Gastroesophageal sphincter (tissue), 3 donors: ENCODE data around the gene GALNT5.

Experiments
- CTCF ChIP-seq, 4 experiments: fragments of 200-600 bp in 2 of 4; fragments of 450-650 bp in 2 of 4; sonication (generic) in 1 of 4; IDR thresholded peaks; one replicate each; pipeline ENCODE4 v1.5.1; 2017 to 2019; ENCODE audit warnings: antibody characterized with exemption in 4 of 4, mild to moderate bottlenecking in 2 of 4, moderate library complexity in 2 of 4
- EP300 ChIP-seq: sonication (generic); formaldehyde crosslinking; IDR thresholded peaks from one replicate; pipeline ENCODE4 v1.6.1; 2017; ENCODE audit warnings: antibody characterized with exemption, mild to moderate bottlenecking
- POLR2A ChIP-seq, 2 donors: fragments of 450-650 bp; IDR thresholded peaks; one replicate each; pipeline ENCODE4 v1.6.1; 2017; ENCODE audit warnings: antibody characterized with exemption in 2 of 2, mild to moderate bottlenecking in 2 of 2, moderate library complexity in 1 of 2
- POLR2AphosphoS5 ChIP-seq: sonication (generic); formaldehyde crosslinking; IDR thresholded peaks from one replicate; pipeline ENCODE4 v1.6.1; 2017; ENCODE audit warnings: antibody characterized with exemption

DNA sequence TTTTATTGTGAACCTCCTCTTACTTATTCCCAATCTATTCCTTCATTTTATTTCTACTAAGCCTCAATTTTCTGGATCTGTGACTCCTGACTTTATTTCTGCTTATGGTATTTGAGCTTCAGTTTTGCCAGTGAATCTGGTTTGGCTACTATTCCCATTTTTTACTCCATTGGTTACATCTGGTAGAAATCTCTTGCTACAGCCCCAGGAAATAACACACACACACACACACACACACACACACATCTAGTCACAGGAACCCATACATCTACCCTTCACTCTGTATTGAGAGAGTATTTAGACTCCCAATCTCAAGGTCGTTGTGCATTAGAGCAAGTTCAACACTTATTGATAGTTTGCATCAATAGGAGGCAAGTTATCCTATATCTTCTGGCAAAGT is 37.0 kb upstream of the GALNT5 start:
- no peak for TF ChIP-seq CTCF (IDR thresholded peaks at IDR 0.05)
- TF ChIP-seq POLR2AphosphoS5, result no peak
- no peak for TF ChIP-seq EP300
- no peak for TF ChIP-seq POLR2A (IDR thresholded peaks at IDR 0.05)
